ENCODE results near the gene DLG5. TPM values are rescaled to one million over a fixed set of nuclear protein-coding genes. Genes with fewer than 3 reads are reported as not detected.

Gene DLG5
- total and polyA plus RNA-seq, 4 donors: 10.0 to 70.6 (median 35.4) TPM

DNA sequence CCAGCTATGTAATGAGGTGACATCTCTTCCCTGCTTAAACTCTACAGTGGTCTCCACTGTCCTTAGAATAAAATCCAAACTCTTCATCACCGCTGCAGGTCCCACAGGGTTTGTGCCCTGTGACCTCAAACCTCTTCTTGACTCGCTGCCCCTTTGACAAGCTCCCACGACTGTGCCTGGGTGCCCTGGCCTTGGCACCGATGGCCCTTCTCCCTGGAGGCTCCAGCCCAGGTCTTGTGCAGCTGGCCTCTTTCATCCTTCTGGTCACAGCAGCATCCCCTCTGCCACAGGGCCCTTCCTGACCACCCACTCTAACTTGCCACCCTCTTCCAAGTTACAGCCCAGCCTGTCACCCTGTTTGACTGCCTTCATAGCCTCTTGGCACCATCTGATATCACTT lies 108.2 kb downstream of the DLG5 start:
- Histone ChIP-seq H3K4me3 (ENCODE audit: low read length in 2 of 2) (no peak overlapping the region), H3K4me1 (ENCODE audit: control insufficient read depth in 1 of 2, insufficient read depth in 2 of 2, low read length in 2 of 2) (no peaks in the 10 kb centered on the region), H3K27me3 (ENCODE audit: control insufficient read depth in 1 of 2, insufficient read depth in 2 of 2, low read length in 1 of 2) (no peaks in the 10 kb centered on the region), H3K27ac (ENCODE audit: low read depth in 1 of 2, low read length in 2 of 2) (no peak overlapping the region), H3K9me3 (ENCODE audit: control insufficient read depth, low read length) (no peaks in the 10 kb centered on the region), H3K36me3 (ENCODE audit: control insufficient read depth in 1 of 2, insufficient read depth in 2 of 2, low read length in 1 of 2) (peaks cover 4 to 16% of the 10 kb centered on the region in 2 donors)
- WGBS, 2 donors: 82 to 90% methylated on average over 4 of the region's 4 CpGs
- DNase-seq: peak in 1 of 2 donors; percentile 44
- ATAC-seq (ENCODE audit: low FRiP score): no peak
- intact Hi-C loops (cut with DNase I): no loop called here

DNA sequence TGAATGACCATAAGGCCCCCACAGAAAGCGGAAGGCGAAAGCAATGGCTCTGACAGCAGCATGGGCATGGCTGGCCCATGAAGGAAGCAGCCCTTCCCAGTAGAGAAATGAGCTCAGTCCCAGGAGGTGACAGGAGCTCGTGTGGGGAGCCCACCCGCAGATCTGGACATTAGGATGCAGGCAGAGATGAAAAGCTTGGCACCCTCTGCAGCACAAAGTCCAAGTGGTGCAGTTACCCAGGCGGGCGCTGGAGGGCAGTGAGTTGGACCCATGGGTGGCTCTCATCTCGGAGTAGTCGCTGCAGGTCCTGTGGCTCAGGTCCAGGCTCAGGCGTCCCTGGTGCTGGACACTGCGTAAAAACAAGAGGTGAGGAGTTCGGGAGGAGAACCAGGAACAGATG lies 109.0 kb downstream of the DLG5 start:
- peaks cover 4 to 16% of the 10 kb centered on the region in 2 donors for H3K36me3 ChIP-seq (ENCODE audit: control insufficient read depth in 1 of 2, insufficient read depth in 2 of 2, low read length in 1 of 2)
- no peak for ATAC-seq (ENCODE audit: low FRiP score)

GRCh38 chr10:77816311-77816710 lies 110.2 kb downstream of the DLG5 start:
- intact Hi-C loops (cut with DNase I): no loop called here
- 92 to 95% methylated on average over 11 of the region's 11 CpGs for WGBS, 2 donors

More for the DNA sequence above, 109.0 kb downstream of the DLG5 start:
- DNase-seq: peak in 1 of 2 donors; percentile 67
- Histone ChIP-seq H3K27ac (ENCODE audit: low read depth in 1 of 2, low read length in 2 of 2) (no peak overlapping the region), H3K4me3 (ENCODE audit: low read length in 2 of 2) (no peak overlapping the region), H3K4me1 (ENCODE audit: control insufficient read depth in 1 of 2, insufficient read depth in 2 of 2, low read length in 2 of 2) (no peaks in the 10 kb centered on the region), H3K9me3 (ENCODE audit: control insufficient read depth, low read length) (no peaks in the 10 kb centered on the region), H3K27me3 (ENCODE audit: control insufficient read depth in 1 of 2, insufficient read depth in 2 of 2, low read length in 1 of 2) (no peaks in the 10 kb centered on the region)
- 91 to 93% methylated on average over 11 of the region's 11 CpGs for WGBS, 2 donors
- intact Hi-C loops (cut with DNase I): no loop called here

DNA sequence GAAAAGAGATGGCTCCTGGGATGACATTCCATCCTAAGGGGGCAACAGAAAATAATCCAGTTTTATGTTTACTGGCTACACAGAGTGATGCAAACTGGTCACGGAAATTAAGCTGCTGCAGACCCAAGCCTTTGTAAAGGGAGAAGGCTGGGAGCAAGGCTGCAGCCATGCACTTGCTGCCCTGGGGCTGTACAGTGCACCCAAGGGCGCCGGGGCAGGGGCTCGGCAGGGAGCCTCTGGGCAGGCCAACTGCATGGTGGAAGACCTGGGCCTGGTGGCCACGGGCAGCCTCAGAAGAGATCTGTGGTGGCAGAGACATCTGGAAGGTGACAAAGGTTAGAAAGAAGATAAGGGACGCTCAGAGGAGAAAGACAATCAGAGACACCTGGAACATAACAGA lies 113.8 kb downstream of the DLG5 start:
- intact Hi-C loops (cut with DNase I): no loop called here
- no peaks in the 10 kb centered on the region for H3K9me3 ChIP-seq (ENCODE audit: control insufficient read depth, low read length)
- no peak overlapping the region for H3K4me3 ChIP-seq (ENCODE audit: low read length in 2 of 2)
- WGBS, 2 donors: 88 to 89% methylated on average over 6 of the region's 6 CpGs
- H3K27me3 ChIP-seq (ENCODE audit: control insufficient read depth in 1 of 2, insufficient read depth in 2 of 2, low read length in 1 of 2): no peaks in the 10 kb centered on the region
- H3K27ac ChIP-seq (ENCODE audit: low read depth in 1 of 2, low read length in 2 of 2): no peak overlapping the region
- ATAC-seq (ENCODE audit: low FRiP score) (no peak), DNase-seq (no peak)
- H3K4me1 ChIP-seq (ENCODE audit: control insufficient read depth in 1 of 2, insufficient read depth in 2 of 2, low read length in 2 of 2): no peaks in the 10 kb centered on the region
- H3K36me3 ChIP-seq (ENCODE audit: control insufficient read depth in 1 of 2, insufficient read depth in 2 of 2, low read length in 1 of 2): peaks cover 5 to 17% of the 10 kb centered on the region in 2 donors

More at GRCh38 chr10:77816311-77816710, 110.2 kb downstream of the DLG5 start:
- H3K4me1 ChIP-seq (ENCODE audit: control insufficient read depth in 1 of 2, insufficient read depth in 2 of 2, low read length in 2 of 2): no peaks in the 10 kb centered on the region
- no peak for ATAC-seq (ENCODE audit: low FRiP score)
- H3K9me3 ChIP-seq (ENCODE audit: control insufficient read depth, low read length): no peaks in the 10 kb centered on the region
- H3K4me3 ChIP-seq (ENCODE audit: low read length in 2 of 2): no peak overlapping the region
- peaks cover 9 to 14% of the 10 kb centered on the region in 2 donors for H3K36me3 ChIP-seq (ENCODE audit: control insufficient read depth in 1 of 2, insufficient read depth in 2 of 2, low read length in 1 of 2)
- H3K27me3 ChIP-seq (ENCODE audit: control insufficient read depth in 1 of 2, insufficient read depth in 2 of 2, low read length in 1 of 2): no peaks in the 10 kb centered on the region
- no peak overlapping the region for H3K27ac ChIP-seq (ENCODE audit: low read depth in 1 of 2, low read length in 2 of 2)
- DNase-seq: peak in 1 of 2 donors; percentile 67

DNA sequence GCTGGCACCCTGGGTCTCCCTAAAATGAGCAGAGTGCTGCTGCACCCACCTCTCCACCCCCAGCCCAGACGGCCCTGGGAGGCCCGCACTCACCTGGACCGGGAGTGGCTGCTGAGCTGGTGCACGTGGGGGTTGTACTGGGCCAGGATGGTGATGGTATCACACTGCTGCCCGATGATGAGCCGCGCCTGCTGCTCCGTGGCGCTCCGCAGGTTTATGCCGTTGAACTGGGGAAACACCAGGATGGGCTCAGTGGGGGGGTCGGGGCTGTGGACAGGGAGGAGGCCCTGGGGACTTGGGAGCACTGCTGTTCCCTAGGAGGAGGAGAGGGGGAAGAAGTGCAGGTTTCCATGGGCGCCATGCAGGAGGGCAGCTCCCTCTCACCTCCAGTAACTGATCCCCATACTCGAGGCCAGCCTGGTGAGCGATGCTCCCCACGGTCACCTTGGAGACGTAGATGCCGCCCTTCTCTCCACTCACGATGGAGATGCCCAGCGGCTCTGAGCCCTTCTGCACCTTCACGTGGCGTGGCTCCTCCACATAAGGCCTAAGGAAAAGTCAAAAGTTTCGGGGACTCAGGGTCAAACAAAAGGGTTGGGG lies 114.6 kb downstream of the DLG5 start:
- ATAC-seq (ENCODE audit: low FRiP score) (no peak), DNase-seq (peak in 1 of 2 donors; percentile 55)
- WGBS, 2 donors: 92% methylated on average over 22 to 23 of the region's 23 CpGs
- no peak overlapping the region for H3K27ac ChIP-seq (ENCODE audit: low read depth in 1 of 2, low read length in 2 of 2)
- no peaks in the 10 kb centered on the region for H3K27me3 ChIP-seq (ENCODE audit: control insufficient read depth in 1 of 2, insufficient read depth in 2 of 2, low read length in 1 of 2)
- no peaks in the 10 kb centered on the region for H3K4me1 ChIP-seq (ENCODE audit: control insufficient read depth in 1 of 2, insufficient read depth in 2 of 2, low read length in 2 of 2)
- no peaks in the 10 kb centered on the region for H3K9me3 ChIP-seq (ENCODE audit: control insufficient read depth, low read length)
- peaks cover 5 to 25% of the 10 kb centered on the region in 2 donors for H3K36me3 ChIP-seq (ENCODE audit: control insufficient read depth in 1 of 2, insufficient read depth in 2 of 2, low read length in 1 of 2)
- H3K4me3 ChIP-seq (ENCODE audit: low read length in 2 of 2): no peak overlapping the region
- intact Hi-C loops (cut with DNase I): no loop called here

DNA sequence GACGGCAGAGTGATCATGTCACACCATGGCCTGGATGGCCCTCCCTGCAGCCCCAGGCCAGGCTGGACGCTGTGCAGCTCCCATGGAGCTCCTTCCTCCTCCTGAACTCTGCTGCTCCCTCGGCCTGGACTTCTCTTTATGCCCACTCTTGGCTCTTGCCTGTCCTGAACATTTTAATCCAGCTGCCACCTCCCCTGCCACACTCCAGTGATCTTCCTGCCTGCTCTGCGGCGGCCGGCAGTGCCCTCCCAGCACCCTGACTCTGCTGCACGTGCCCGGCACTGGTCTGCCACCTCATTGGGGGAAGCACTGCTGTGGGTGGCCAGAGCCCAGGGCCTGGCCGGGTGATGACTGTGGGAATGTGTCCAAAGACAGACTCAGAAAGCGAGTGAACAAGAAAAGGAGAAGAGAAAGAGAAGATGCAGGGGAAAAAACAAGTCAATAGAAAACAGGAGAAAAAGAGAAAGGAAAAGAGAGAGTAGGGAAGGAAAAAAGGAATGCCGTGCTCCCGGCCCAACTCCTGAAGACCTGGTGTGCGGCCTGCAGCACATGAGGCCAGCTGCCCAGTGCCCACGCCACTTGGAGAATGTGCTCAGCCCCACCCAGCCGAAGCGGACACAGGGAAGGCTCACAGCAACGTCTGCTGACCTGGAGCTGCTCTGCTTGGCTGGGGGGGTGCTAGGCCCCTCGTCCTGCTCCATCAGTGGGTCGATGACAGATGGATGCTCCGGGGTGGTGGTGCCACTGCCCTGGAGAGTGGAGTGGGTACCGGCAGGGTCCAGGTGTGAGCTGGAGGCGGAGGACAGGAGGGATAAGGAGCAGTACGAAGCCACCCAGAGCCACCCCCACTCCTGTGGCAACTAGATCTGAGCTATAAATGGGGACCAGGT lies 115.9 kb downstream of the DLG5 start:
- H3K36me3 ChIP-seq (ENCODE audit: control insufficient read depth in 1 of 2, insufficient read depth in 2 of 2, low read length in 1 of 2): peaks cover 5 to 26% of the 10 kb centered on the region in 2 donors
- WGBS, 2 donors: 80 to 82% methylated on average over 23 of the region's 23 CpGs
- H3K9me3 ChIP-seq (ENCODE audit: control insufficient read depth, low read length): no peaks in the 10 kb centered on the region
- no peak overlapping the region for H3K4me3 ChIP-seq (ENCODE audit: low read length in 2 of 2)
- H3K4me1 ChIP-seq (ENCODE audit: control insufficient read depth in 1 of 2, insufficient read depth in 2 of 2, low read length in 2 of 2): no peaks in the 10 kb centered on the region
- H3K27me3 ChIP-seq (ENCODE audit: control insufficient read depth in 1 of 2, insufficient read depth in 2 of 2, low read length in 1 of 2): no peaks in the 10 kb centered on the region
- intact Hi-C loops (cut with DNase I): no loop called here
- no peak overlapping the region for H3K27ac ChIP-seq (ENCODE audit: low read depth in 1 of 2, low read length in 2 of 2)
- DNase-seq (peak in 1 of 2 donors; percentile 69), ATAC-seq (ENCODE audit: low FRiP score) (no peak)

- intact Hi-C loops (cut with DNase I): no loop called here
- H3K27me3 ChIP-seq (ENCODE audit: control insufficient read depth in 1 of 2, insufficient read depth in 2 of 2, low read length in 1 of 2): no peaks in the 10 kb centered on the region
- no peaks in the 10 kb centered on the region for H3K4me1 ChIP-seq (ENCODE audit: control insufficient read depth in 1 of 2, insufficient read depth in 2 of 2, low read length in 2 of 2)
- WGBS, 2 donors: 86 to 88% methylated on average over 8 of the region's 8 CpGs
- peaks cover 5 to 28% of the 10 kb centered on the region in 2 donors for H3K36me3 ChIP-seq (ENCODE audit: control insufficient read depth in 1 of 2, insufficient read depth in 2 of 2, low read length in 1 of 2)
- ATAC-seq (ENCODE audit: low FRiP score) (no peak), DNase-seq (peak in 1 of 2 donors; percentile 27)
- H3K9me3 ChIP-seq (ENCODE audit: control insufficient read depth, low read length): no peaks in the 10 kb centered on the region
- H3K4me3 ChIP-seq (ENCODE audit: low read length in 2 of 2): no peak overlapping the region
- H3K27ac ChIP-seq (ENCODE audit: low read depth in 1 of 2, low read length in 2 of 2): no peak overlapping the region
Measured at GRCh38 chr10:77809336-77809735, 117.2 kb downstream of the DLG5 start.

DNA sequence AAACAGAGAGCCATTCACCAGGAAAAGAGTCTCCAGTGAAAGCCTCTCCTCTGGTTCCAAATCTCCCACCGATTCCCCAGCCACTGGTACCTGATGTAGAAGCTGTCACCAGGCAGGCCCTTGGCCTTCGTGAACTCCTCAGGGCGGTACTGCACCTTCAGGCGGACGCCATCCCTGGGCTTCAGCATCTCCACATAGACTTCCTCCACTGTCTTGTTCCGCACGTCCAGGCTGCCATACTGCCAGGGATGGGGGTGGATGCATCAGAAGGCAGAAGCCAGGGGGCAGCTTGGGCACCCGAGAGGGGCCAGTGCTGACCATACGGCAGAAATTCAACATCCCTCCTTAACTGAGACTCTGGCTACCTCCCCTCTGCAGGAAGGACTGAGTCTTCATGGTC lies 118.8 kb downstream of the DLG5 start:
- no peaks in the 10 kb centered on the region for H3K9me3 ChIP-seq (ENCODE audit: control insufficient read depth, low read length)
- H3K27me3 ChIP-seq (ENCODE audit: control insufficient read depth in 1 of 2, insufficient read depth in 2 of 2, low read length in 1 of 2): no peaks in the 10 kb centered on the region
- ATAC-seq (ENCODE audit: low FRiP score) (no peak), DNase-seq (peak in 1 of 2 donors; percentile 63)
- H3K4me1 ChIP-seq (ENCODE audit: control insufficient read depth in 1 of 2, insufficient read depth in 2 of 2, low read length in 2 of 2): no peaks in the 10 kb centered on the region
- WGBS, 2 donors: 91 to 94% methylated on average over 9 of the region's 9 CpGs
- peaks cover 5 to 30% of the 10 kb centered on the region in 2 donors for H3K36me3 ChIP-seq (ENCODE audit: control insufficient read depth in 1 of 2, insufficient read depth in 2 of 2, low read length in 1 of 2)
- H3K4me3 ChIP-seq (ENCODE audit: low read length in 2 of 2): no peak overlapping the region
- H3K27ac ChIP-seq (ENCODE audit: low read depth in 1 of 2, low read length in 2 of 2): no peak overlapping the region
- intact Hi-C loops (cut with DNase I): no loop called here
